GM19468 (cell line): ENCODE results near the gene BACE1.

ENCODE experiments used
- ATAC-seq: cut with Tn5 transposase; IDR thresholded peaks from one replicate; pipeline ENCODE4 v1.9.1; 2021; ENCODE audit warnings: mild to moderate bottlenecking, moderate library complexity, moderate number of reproducible peaks; ENCODE audit not compliant: unreplicated experiment; ENCODE audit errors: extremely low read depth

Gene BACE1

DNA sequence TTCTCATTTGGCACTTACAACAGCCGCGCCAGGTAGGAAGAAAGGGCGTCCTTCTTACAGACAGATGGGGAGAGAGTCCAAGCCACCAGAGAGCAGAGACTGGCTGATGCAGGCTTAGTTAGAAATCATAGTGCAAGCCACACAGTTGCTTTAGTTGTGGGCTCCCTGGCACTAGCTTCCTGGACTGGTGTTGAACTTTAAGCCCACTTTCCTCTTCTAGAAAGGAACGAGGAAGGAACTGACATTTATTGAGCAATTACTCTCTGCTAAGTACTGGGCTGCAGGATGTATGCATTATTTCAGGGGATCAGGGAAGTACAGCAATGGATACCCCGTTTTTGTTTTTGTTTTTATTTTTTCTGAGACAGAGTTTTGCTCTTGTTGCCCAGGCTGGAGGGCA lies 3.0 kb downstream of the BACE1 start:
- ATAC-seq, result no peak

DNA sequence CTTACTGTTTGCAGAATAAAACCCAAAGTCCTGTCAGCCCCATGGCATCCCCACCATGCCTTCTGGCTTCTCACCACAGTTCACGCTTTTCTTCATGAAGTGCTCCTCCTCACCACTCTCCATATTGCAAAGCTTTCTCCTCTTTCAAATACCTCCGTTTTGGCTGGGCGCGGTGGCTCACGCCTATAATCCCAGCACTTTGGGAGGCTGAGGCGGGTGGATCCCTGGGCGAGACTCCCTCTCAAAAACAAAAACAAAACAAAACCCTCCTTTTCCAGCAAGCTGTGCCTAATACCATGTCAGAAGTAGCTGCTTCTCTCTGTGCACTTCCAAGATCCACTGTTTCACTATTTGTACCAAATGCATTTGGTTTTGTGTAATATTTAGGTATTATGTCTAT lies 6.7 kb downstream of the BACE1 start:
- ATAC-seq, result no peak

DNA sequence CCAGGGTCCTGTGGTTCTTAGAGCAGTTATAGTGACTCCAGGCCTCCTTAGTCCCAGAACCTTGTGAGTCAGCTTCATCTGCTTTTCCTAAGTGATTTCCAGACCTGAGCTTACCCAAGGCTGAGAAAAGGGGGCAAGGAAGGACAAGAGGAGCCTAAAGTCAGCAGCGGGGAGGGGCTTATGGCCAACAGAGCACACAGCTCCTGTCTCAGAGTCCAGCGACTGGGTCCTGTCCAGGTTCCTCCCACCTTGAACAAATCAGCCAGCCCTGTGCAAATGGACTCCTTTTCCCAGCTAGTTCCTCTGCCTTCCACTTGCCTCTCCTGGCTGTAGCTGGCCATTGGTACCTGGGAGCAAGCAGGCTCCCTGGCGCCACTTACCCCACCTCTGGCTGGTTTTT lies 10.9 kb downstream of the BACE1 start:
- ATAC-seq, result no peak

DNA sequence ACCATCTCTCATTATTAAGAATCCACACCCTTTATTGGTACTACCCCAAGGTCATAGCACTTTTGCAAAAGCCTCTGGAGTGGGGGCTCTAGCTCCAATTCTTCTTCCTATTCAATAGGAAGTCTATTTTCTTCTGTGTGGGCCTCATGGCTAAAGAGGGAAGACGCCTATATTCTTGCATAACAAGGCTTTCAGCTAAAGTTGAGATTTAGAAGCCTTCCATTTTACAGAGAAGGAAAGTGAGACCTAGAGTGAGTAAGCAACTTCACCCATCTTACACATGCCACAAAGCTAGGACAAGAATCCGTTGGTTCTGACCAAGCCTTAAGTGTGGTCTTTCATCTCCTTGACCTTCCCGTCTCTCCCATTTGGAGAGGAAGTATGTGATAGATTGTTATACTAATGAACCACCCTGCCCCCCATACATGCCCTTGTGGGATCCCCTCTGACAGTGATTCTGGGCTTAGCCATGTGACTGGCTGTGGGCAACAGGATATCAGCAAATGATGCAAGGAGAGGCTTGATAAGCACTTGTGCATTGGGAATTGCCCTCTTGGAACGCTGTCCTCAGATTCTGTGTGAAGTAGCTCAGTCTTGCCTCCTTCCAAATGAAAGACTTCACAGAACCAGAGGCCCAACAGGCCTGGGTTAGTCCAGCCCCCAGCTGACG lies 12.3 kb downstream of the BACE1 start:
- ATAC-seq, result no peak

DNA sequence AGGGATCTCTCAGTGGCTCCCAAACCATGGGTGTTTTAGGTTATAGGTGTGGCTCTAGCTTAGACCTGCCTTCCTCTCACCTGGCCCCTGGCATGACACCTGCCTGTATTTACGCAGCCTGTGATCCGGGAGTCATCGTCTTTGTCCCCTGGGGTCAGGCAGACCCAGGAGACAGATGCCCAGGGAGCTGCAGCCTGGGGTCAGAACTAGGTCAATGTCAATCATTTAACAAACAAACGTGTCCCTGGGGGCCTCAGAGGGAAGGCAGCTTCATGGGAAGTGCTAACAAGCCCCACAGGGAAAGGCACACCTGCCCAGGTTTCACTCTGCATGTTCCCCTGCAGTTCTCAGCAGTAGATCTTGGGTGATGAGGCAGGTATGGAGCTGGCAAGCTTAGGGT lies 13.0 kb downstream of the BACE1 start:
- no peak for ATAC-seq

DNA sequence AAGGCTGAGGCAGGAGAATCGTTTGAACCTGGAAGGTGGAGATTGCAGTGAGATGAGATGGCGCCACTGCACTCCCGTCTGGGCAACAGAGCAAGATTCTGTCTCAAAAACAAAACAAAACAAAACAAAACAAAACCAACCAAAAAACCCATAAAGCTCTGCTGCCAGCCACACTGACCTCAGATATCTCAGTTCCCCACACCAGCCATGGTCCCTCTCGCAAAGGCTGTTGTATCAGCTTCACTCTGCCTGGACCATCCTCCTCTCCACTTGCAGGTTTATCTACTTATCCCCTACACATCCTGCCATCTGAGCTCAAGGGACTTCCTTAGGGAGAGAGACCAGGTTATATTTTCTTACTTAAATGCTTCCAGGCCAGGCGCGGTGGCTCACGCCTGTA lies 13.8 kb downstream of the BACE1 start:
- peak; percentile 17 for ATAC-seq

DNA sequence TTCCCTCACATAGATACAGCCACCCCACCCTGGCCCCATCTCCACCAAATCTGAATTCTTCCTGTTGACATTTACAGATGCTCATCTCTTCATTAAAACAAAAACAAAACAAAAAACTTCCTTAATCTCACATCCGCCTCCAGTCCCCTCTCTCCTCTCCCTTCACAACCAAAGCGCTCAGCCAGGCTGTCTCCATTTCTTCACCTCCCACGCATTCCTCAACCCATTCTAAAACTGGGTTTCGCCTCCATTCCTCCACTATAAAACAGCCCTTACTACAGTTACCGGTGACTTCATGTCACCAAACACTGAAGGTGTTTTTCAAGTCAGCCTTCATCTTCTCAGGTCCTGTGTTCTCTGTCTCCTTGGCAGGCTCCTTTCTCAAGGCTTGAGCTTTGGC lies 15.3 kb downstream of the BACE1 start:
- ATAC-seq, result no peak

DNA sequence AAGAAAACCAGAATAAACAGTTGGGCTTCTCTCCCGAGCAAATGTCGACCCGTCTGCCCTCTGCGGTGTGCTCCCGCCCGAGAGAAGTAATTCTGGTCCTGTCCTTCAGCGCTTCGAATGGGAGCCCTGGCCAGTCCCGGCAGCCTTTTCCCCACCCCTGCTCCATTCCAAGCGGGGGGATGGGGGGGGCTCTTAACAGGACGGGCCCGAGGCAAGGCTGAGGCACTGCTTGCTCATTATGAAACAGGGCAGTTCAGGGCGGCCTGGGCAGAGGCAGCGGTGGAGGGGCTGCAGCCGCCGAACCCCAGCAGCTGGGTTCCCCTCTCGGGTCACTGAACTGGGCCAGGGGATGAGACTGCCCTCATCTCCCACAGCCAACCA lies 15.8 kb downstream of the BACE1 start:
- no peak for ATAC-seq

DNA sequence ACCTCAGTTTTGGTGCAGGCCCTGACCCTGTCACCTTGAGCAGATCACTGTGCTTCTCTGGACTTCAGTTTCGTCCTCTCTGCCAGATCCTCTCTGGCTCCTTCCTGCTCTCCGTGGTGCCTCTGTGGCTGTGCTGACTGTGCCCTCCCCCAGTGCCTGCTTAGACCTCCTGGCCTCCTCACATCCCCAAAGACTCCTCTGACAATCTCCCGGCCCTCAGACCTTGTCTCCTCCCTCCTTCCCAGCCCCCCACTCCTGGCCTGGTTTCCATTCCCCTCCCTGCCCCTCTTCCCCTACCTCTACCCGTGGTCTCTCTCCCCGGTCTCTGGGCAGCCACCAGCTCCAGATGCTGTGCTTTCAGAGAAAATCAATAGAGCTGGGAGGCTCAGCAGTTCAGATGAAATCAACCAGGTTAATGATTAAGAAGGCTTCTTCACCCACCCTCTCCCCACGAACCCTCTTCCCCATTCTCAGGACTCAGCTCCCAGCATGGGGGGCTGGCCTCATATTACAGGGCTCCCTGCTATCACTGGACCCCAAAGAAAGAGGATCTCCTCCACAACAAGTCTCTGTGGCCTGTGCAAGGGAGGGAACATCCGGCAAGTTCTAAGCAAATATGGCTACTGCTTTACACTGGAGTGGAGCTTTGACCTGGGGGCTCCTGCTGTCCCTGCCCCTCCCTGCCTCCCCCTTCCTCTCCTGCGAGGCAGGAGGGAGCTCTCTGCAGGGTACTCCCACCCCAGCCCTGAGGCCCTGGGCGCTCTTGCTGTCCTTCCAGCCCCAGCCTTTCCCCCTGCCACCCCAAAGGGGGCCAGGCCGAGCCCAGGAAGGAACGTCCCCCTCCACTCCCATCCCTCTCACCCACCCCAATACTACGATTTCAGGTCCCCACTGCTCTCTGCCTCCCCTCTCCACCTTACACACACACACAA lies 16.4 kb downstream of the BACE1 start:
- ATAC-seq, result no peak

DNA sequence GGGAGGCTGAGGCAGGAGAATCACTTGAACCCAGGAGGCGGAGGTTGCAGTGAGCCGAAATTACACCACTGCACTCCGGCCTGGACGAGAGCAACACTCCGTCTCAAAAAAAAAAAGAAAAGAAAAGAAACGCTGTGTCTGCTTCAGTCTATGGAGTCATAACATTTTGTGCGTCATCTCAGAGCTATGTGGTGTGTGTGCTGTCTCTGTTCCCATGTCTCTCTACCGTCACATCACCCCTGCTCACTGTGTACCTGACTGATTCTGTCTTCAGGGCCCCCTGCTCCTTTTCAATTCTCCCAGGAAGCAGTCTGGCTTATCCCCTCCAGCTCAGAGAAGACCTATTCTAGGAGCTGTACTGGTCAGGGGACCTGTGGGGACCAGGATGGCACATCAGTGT lies 17.9 kb downstream of the BACE1 start:
- ATAC-seq, result no peak

DNA sequence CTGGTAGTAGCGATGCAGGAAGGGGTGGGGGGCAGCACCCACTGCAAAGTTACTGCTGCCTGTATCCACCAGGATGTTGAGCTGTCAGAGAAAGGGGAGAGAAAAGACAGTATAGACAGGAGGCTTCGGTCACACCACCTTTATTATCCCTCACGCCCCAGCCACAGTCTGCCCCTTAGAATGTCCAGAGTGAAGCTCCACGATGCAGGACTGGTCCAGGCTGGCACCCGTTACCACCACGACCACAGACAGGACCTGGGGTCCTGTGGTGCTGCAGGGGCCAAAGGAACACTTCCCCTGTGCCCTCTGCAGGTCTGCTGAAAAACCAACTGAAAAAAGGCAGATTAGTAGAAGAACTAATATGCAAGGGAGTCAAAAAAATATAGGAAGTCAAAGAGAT lies 19.2 kb downstream of the BACE1 start:
- no peak for ATAC-seq

DNA sequence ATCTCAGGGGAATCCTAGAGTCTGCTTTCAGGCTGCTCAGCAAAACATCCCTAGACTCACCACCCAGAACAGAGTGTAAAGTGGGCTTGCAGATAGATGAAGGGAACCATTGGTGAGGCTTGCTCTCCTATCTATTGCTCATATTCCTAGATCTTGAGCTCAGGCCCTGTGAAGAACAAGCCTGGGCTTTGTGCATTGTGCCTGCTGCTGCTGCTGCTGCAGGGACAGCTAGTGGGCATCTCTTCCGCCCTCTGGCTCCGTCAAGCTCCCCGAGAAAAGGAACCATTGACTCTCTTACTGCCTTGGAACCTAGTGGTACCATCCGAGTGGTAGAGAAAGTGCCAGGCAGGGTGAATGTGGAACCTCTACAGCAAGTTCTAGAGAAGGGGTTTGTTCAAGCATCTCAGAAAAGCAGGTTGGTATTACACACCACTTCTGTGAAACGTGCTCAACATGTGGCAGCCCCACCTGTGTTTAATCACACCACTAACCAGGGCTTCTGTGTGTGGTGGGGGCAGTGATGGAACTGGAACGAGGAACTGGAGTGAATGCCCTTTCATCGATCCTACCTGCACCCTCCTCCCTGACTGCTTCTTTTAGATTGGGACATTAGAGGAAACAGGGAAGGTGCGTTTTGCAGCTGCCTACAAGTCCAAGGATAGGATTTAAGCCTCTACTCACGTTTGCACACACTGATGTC lies 20.5 kb downstream of the BACE1 start:
- no peak for ATAC-seq

DNA sequence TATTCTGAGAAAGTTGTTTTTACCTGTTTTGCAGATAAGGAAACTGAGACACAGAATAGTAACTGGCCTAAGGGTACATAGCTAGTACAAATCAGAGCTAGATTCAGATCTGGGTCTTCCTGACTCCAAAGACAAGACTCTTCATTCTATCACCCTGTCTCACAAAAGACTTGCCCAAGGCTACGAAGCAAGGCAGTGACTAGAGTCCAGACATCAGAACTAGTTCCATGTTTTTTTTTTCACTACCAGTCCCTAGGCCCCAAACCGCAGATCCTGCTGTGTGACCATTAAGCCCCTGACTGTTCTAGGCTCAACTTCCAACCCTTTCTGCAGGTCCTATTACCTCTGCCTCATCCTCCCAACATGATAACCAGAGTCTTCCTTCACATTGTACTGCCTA lies 23.4 kb downstream of the BACE1 start:
- no peak for ATAC-seq

DNA sequence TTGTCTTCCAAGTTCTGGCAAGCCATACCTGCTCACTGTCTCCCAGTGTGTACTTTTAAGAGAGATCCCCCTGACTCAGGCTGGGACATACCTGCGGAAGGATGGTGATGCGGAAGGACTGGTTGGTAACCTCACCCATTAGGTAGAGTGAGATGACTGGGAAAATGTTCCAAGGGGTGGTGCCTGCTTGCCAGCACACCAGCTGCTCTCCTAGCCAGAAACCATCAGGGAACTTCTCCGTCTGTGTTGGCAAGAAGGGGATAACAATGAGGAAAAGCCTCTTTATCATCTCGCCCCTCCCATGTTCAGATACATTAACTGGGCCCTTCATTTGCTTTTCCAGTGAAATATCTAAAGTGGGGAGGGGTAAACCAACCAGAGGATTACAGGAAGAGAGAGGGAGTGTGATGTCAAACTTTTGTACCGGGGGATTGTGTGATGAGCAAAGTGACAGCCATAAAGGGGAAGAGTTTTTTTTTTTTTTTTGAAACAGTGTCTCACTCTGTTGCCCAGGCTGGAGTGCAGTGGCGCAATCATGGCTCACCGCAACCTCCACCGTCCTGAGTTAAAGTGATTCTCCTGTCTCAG lies 25.2 kb downstream of the BACE1 start, which contains the start of gene BACE1-AS:
Gene BACE1-AS (plus strand): TSS at position 538 of the 588 bp plus-strand sequence.
- no peak for ATAC-seq

DNA sequence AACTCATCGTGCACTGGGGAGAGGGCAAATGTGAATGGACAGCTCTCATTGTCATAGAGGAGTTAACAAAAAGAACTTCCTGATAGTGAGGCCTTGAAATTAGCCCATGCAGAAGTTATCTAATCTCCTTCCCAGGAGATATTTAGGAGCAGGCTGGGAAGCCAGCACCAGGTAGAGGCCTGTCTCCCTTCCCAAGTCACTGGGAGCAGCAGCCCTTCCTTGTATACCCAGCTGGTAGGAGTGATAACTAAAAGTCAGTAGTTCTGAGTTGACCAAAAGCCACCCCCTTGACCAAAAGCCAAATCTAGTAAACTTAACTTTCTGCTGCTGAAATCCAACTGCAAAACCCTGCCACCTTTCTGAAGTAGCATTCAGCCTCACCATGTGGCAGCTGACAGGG lies 26.3 kb downstream of the BACE1 start:
- ATAC-seq, result no peak

DNA sequence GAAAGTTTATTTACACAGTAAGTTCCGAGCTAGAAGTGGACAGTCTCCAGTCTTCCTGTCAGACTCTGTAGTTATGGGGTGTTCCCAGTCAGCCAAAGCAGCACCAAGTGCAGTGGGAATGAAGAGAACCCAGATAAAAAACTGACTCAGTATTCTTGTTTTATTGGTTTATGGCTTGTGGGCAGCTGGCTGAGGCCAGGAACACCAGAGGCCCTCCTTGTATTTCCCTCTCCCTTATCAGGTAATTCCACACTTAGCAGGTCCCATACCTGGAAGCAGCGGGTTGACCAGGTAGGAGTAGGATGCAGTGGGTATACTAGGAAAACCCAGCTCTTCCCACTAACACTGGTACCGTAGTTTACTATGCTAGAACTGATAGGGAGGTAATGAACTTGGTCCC lies 28.4 kb downstream of the BACE1 start:
- no peak for ATAC-seq

DNA sequence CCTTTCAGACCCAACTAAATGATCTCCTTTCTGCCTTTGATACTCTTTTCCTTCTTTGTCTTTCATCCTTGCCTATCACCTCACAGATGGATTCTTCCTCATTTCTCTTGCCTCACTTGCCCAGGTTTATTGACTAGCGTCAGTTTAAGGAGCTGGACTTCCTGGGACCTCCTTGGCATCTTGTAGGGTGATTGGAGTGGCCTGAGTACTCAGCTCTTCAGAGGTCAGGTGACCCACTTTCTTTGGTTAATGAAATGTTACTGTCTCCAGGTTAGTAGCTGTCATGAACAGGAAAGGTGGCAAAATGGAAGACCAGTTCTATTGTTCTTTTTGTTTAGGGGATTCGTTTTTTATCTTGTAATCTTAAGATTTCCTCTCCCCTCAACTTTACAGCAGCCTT lies 29.5 kb downstream of the BACE1 start:
- no peak for ATAC-seq

DNA sequence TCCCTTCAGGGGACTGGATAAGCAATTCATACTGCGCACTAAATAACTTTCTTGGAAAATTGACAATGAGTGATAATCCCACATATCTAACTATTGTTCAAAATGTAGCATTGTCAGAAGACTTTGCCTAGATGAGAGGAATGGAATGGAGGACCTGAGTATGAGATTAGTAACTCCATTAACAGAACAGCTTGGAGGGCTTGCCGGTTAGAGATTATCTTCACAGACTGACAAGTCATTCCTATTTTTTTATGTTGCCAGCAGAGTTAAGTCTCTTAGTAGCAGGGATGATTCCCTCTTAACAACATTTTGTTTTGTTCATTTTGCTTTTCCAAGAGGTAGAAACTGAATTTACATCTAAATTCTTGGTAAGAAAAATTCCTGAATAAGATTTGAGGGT lies 32.0 kb downstream of the BACE1 start:
- ATAC-seq, result no peak

DNA sequence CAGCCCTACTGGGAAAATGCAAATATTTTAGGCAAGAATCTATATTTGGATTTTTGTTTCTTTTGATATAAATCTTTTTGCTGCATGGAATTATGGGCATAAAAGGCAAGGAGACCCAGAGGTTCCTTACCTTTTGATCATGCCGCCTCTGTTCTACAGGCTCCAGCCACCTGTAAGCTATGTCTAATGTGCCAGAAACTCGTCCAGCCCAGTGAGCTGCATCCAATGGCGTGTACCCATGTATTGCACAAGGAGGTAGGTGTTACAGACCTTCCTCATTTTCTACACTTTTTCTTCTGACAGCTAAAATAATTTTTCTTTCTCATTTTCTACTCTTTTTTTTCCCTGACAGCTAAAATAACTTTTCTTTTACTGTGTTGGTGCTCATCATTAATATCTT lies 33.1 kb downstream of the BACE1 start:
- ATAC-seq, result no peak

DNA sequence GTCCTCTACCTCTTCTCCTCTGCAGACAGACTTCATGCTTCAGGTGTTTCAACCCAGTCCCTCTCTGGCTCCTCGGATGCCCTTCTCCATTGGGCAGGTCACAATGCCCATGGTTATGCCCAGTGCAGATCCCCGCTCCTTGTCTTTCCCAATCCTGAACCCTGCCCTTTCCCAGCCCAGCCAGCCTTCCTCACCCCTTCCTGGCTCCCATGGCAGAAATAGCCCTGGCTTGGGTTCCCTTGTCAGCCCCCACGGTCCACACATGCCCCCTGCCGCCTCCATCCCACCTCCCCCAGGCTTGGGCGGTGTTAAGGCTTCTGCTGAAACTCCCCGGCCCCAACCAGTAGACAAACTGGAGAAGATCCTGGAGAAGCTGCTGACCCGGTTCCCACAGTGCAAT lies 34.2 kb downstream of the BACE1 start:
- no peak for ATAC-seq

DNA sequence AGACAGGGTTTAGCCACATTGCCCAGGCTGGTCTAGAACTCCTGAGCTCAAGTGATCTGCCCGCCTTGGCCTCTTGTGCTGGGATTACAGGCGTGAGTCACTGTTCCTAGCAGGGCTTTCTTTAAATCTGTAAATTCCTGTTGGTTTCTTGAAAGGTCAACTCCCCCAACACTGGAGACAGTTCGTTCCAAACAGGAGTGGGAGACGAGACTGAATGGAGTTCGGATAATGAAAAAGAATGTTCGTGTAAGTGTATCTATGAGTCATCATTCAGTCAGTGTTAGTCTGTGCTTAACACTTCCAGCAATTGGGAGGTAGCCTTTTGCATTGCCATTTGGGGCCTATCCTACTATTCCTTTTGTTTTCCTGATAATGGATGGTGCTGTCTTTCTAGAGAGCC lies 34.9 kb downstream of the BACE1 start:
- ATAC-seq, result no peak
